Activated CD8-positive, alpha-beta memory T cell treated with anti-CD3 and anti-CD28 coated beads, Interleukin-2, amount 50 U/mL, for 1 hour (primary cell): Measurements from ENCODE around the gene FOXB2.
"Not testable (repeated sequence)": the region's sequence is repeated elsewhere in the genome, so short reads cannot be mapped to it uniquely, and the experiment has no call there.

Source experiments
- DNase-seq: peaks from one replicate; pipeline ENCODE4 v3.0.0-alpha.2; 2020; ENCODE audit errors: extremely low read depth

The FOXB2 gene

DNA sequence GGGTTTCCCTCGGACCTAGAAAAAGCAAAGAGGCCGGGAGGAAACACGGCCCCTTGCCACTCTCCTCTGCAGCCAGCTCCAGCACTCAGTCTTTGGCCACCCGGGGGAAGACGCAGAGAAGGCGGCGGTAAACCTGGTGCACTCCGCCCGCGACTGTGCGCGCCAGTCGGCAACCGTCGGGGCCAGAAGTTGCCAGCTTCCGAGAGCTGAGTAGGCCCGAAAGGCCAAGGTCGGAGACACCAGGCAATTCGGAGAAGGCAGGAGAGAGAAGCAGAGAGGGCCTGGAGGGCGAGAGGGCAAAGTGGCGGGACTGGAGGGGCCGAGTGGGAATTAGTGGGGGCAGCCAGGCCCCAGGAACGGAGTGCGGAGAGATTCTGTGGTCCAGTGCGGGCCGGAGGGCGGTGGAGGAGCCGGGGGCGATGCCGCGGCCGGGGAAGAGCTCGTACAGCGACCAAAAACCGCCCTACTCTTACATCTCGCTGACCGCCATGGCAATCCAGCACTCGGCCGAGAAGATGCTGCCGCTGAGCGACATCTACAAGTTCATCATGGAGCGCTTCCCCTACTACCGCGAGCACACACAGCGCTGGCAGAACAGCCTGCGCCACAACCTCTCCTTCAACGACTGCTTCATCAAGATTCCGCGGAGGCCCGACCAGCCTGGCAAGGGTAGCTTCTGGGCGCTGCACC is at the start of gene FOXB2:
Gene FOXB2 (plus strand): TSS at position 420 of the 690 bp plus-strand sequence. CDS start 0 bp downstream, at position 420.
- no peak for DNase-seq

DNA sequence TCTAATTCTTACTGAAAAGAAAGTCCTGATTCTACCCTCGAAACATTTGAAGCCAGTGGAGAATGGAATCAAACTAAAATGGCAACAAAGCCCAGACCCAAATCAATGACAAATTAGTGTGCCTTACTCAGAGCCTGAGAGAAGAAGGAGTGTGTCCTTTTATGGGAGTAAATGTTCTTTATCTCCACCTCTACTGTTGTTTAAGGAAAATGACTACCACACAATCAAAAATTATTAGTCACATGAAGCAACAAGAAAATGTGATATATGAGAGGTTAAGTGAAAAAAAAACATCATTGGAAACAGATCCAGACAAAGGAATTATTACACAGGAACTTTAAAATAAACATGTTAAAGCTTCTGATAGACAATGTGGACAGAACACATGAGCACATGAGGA is 49.7 kb upstream of the FOXB2 start:
- no peak for DNase-seq

DNA sequence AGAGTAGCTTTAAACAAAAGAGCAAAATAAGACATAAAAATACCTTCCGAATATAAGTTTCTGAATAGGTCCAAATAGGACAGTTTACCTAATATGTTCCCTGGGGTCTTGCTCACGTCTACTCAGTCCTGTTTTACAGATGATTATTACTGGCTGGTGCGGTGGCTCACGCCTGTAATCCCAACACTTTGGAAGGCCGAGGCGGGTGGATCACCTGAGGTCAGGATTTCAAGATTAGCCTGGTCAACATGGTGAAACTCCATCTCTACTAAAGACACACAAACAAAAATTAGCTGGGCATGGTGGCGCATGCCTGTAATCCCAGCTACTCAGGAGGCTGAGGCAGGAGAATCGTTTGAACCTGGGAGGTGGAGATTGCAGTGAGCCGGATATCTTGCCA is 40.6 kb upstream of the FOXB2 start:
- not testable (repeated sequence) for DNase-seq

DNA sequence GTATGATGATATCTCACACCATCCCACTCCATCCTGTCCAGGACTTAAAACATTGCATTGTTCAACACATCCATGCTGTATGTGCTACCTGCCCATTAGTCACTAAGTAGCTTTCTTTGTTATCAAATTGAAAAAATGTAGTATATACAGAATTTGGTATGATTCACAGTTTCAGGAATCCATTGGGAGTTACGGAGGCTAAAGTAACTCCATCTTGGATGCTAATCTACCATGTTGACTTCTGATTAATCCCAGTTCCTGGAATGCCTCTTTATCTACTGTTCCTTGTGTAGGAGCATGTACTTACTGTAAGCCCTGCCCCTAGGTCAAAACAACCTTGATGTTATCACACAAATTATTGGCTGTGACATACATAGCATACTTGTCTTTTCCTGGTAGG is 38.9 kb upstream of the FOXB2 start:
- DNase-seq, result no peak

DNA sequence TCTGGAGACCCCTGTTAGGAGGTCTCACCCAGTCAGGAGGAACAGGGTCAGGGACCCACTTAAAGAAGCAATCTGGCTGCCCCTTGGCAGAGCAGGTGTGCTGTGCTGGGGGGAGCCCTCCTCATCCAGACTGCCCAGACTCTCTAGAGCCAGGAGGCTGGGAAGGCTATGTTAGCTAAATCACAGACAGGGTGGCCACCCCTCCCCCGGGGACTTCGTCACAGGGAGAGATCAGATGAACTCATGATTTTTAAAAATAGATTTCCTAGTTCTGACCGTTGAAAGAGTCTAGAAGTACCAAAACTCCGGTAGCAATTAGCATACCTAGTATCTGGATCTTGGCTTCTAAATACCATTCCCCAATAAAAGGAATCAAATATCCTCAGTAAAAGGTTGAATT is 35.0 kb upstream of the FOXB2 start:
- DNase-seq, result no peak

DNA sequence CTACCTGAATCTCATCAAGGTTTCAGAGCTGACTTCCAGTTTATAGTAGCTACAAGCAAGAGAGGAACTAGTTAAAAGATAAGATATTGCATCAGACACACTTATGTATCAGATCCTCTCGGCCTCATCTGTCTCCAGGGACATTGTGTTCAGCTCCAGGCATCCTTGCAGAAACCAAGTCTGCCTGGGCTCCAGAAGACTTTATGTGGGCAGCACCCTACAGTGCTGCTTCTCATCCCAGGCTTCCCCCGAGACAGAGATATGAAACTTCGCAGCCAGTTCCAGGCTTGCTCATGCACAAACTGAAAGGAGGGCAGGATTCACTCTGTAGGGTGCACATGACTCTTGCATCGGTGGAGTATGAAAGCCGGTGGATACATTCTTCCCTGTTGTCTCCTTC is 33.9 kb upstream of the FOXB2 start:
- DNase-seq, result no peak

DNA sequence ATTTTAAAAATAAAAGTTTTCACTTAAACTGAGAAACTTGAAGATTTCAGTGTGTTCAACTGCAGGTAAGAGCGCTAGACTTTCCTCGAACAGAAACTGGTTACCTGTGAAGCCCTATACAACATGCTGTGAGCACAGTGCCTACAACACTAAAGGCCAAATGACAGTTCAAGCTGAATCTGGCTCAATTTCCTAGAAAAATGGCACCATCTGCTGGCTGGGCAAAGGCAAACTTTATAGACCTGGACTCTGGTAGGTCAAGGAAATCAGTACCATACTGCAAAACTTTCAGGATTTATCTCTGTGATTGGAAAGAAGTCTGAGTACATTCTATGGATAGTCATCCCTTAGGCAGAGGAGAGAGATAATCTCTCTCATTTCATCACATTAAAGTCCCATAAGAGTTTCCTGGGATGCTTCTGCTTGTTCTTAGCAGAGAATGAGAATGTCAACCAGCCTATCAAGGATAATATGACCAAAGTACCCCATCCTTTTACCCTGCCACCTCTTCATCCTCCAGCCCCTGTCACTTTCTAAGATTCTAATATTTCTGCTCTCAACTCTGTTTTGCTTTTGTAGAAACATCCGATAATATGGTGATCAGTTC is 31.8 kb upstream of the FOXB2 start:
- DNase-seq, result no peak

DNA sequence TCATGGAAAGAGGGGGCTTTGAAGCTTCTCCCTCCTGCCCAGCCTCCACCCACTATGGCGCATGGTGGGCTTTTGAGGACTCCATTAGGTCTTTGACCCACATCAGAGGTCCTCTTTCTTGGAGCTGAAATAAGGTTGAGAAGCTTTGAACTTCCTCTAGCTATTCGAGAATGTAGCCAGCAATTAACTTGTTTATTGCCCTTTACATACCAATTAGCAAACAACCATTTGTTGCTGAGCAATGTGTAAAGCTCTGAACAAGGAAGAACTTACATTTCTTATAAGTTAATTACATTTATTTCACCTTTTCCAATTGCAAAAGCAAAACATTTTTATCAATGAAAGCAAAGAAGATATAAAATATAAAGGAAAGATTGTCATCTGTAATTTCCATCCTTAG is 30.5 kb upstream of the FOXB2 start:
- DNase-seq, result no peak

DNA sequence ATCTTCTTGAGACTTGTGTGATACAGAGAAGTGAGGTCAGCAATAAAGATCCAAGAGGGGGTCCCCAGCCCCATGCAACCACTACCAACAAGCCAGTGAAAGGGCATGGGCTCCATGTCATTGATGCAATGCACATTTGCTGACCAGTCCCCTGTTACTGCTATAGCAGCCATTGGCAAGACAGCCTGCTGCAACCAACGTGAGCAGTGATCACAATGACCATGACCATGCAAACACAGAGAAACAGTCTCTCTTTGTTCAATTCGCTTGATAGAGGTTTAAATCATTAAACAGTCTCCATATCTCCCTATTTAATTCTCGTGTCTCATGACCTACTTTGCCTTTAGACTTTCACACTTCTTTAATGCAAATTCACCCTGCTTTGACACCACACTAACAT is 30.0 kb upstream of the FOXB2 start:
- DNase-seq, result no peak

DNA sequence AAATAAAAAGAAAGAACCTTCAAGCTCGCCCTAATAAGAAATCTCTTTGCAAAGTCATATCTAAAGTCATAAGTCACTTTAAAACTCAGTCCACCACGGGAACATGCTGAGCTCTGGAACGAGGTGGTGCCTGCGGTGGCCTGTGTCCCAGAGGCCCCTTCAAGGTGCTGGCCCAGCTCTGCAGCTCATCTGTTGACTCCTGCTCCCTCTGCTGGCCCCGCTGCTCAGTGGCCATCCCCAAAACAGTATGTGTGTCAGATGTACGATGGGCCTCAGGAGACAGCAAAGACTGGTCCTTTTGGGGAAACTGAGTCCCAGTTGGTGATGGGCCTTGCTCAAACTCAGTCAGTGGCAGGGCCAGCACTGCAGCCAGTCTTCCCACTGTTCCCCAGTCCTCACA is 22.8 kb upstream of the FOXB2 start:
- no peak for DNase-seq

DNA sequence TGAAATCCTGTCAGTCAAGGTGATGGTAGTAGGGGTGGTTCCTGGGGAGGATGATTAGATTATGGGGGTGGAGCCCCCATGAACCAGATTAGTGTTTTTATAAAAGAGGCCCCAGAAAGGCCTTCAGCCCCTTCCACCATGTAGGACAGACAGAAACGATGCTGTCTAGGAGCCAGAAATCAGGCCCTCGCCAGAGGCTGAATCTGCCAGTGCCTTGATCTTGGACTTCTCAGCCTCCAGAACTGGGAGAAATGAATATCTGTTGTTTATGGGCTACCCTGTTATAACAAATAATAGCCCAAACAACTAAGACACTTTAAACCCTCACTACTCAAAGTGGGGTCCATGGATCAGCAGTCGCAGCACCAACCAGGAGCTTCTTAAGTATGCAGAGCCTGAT is 20.2 kb upstream of the FOXB2 start:
- no peak for DNase-seq

DNA sequence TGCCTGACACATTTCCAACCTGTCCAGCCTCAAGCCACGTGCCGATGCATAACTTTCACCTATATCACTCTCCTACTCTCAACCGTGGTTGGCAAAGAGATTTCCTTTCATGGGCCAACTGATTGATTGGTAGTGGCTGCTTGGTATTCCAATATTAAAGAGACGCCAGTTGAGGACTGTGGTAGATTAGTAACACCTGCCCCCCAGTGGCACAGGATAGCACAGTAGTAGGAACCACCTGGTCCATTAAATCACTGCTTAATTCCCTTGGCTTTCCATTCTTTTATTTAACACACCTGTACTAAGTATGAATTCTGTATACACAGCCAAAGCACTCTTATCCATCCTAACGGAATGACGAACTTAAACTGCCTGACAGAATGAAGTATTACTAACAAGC is 19.1 kb upstream of the FOXB2 start:
- no peak for DNase-seq

DNA sequence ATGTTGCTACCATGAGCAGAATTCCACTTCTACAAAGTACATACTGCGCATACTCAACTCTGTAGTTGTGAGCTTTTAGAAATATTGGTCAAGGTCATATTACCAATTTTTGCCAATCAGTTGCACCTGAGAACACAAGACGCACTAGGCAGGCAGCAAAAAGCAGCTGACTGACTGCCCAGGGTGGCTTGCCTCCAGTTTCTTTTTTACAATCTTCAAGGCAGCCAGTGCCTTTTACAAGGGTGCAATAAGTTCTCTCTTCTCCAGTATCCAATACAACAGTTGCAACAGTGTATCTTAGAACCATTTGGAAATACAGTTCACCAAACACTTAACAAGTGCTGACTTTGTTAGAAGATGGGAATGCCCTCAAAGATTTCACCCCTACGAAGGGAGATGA is 16.1 kb upstream of the FOXB2 start:
- DNase-seq, result no peak

DNA sequence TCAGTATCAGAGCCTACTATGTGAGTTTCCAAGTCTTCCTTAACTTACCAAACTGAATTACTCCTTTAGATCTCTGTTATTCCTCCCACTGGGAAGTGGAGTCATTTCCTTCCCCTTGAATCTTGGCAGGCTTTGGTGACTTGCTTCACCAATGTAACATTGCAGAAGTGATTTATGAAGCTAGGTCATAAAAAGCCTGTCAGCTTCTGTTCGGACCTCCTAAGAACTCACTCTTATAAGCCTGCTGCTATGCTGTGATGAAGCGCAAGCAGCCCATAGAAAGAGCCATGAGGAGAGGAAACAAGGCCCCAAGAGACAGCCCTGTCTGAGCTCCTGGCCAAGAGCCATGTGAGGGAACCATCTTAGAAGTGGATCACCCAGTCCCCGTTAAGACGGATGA is 14.2 kb upstream of the FOXB2 start:
- DNase-seq, result no peak

DNA sequence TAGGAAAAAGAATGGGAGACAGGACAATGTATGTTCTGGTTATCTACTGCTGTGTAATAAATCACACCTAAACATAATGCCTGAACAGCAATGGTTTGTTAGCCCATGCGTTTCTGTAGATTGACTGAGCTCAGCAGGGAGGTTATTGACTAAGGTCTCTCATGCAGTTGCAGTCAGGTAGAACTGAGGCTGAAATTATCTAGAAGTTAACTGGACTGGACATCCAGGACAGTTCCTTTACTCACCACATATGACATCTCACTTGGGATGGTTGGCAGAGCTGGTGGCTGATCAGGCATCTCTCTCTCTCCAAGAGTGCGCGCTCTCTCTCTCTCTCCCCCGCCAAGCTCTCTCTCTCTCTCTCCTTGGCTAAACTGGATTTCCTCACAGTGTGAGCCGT is 8.9 kb upstream of the FOXB2 start:
- DNase-seq, result no peak

DNA sequence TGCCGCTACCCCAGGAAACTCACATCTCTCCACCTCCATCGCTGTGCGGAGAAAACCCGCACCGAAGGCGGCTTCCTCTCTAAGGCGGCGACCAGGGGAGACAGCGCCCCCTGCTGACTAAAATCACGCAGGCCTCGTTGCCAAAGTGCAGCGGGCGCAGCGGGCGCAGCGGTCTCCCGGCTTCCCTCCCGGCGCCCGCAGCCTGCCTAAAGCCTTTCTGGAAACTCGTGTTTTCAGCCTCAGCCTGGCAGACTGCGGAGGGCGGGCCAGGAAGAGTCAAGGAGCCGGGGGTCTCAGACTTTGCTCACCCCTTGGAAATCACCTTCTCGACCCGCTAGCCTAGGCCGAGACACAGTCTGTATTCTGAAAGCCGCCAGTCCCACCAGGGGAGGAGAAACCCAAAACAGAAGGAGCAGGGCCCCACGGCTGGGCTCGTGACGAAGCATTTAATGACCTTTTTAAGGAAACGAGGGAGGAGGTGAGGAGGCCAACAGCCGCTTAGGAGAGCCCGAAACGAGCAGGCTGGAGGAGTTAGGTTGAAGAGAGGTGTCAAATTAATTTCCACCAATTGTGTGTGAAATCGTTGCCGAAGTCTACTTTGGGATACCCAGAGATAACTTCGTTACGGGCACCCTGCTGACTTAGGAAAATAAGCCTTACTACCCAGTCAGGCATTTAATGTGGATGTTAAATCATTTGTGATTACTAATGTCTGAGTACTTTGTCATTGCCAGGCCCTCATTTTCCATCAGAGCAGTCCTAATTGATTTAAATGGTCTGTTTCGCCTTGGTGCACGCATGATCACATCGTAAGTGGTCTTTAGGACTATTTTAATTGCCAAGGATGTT is 7.3 kb upstream of the FOXB2 start:
- no peak for DNase-seq

DNA sequence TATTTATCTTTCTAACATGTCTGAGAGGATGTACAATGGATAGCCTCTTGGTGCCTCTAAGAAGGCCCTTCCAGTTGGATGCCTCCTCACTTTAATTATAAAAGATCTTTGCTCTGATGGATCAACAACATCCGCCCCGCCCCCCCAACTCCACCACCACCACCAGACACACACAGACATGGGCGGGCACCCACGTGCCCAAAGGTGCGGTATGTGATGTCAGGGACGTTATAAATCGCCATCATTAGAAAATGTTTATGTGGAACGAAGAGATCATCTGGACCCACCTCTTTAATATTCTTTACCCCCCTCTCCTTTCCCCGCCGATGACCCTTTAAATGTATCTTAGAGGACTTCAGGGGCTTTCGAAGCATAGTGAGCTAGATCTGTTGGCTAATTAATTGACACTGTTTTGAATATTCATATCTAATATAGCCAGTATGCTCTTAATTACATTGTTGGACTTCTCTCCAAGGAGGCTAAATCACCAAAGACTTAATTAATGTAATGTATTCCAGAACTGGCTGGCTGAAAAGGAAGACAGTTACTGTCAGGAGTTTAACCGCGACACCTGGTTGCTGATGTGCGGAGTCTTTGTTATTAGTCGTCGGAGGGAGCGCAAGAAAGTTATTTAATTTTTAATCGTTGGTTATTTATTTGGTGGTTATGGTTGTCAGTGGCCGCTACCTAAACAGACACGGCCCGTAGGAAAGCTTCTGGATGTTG is 6.1 kb upstream of the FOXB2 start:
- DNase-seq, result no peak

DNA sequence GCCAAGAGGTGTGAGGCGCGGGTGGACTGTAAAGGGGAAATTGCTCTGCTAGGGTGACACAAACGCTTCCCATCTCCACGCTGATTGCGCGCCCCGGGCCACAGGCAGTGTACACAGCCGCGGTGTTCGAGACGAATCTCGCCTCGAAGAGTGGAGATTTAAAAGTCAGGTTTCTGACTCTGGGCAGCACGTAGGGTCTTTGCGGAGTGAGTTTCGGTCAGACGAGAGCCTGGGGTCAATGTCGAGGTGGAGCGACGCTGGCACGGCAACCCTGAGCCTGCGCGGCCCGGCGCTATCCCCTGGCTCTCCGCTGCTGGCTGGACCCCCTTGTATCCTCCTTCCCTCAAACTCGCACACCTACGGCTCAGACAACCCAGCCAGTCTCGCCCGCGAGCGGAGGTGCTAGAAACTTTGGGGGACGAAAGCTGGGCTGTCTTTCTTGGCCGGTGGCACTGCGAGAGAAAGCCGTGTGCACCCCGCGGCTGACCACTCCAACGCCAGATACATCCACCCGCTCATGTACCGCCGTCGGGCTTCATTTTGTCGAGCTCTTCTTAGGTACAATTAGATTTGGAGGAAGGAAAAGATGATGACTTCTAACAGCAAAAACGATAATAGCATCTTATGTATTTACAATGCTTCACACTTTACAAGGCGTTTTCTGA is 5.4 kb upstream of the FOXB2 start:
- no peak for DNase-seq

DNA sequence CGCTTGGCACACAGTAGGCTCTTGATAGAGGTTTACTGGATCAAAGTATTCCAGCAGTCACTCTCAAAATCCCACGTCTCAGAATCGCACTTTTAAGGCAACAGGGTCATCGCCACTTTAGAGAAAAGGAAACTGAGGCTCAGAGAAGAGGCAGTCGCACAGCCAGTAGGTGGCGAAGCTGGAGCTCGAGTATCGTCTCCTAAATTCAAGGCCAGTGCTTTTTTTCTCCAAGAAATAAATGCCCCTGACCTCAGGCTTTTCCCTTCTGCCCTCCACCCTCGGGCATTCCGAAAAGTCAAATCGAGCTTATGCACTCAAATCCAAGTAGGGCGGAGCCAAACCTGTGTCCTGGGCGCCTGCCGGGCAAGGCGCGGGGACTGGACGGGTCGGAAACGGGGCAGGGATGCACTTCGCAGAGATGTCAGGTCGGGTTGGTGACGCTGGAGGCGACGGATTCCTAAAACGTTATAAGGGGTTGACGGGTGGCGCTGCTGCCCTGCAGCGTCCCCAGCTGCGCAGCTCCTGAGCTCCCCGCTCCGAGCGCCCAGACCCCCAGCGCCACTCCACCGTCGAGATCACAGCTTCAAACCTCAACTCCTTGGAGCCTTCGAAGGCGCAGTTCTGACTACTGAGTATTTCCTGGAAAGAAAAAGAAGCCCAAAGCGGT is 4.7 kb upstream of the FOXB2 start:
- no peak for DNase-seq

DNA sequence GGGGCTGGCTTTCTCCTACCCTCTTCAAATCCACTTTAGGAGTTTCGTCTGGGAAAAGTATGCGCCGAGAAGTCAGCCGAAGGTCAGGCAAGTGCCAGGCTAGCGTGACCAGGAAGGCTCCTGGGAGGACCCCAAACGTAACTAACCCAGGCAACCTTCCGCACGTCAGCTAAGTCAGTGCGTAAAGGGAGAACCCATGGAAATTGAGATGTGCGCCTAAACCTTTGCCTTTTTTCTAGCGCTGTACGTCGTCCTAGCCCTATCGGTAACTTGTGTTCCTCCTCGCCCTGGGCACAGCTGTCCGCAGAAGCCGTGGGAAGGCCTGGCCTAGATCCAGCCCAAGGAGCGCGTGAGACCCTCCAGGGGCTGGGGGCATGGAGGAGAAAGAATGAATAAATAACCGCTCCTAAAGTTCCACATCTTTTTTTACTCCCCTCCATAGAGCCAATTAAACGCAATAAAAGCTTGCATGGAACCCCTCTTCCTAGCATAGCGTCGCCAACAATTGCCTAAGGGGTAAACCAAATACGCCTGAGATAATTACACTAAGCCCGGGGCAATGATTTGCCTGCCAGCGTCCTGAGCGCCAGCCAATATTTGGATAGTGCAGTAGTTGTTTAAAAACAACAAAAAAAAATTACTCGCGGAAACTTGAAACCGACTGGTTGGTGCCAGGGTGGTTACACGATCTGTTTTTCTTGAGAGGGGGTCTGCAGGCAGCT is 4.0 kb upstream of the FOXB2 start:
- no peak for DNase-seq

DNA sequence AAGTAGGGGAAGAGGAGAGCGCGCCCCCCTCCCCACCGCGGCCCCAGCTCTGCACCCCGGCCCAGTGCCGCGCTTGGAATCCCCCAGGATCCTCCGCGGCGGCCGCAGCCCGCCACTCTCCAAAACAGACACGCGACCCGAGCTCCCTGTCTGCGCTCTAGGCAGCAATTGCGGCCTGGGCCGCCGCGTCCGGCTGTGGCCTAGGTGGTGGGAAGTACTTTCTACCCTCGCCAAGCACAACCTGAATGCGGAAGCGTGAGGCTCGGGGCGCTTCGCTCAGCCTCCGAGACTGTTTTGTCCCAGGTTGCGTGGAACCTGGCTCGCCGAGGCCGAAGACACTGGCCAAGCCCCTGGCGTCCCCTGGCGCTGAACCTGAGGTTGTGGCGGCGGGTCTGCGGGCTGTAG is 3.3 kb upstream of the FOXB2 start:
- no peak for DNase-seq
